Transverse colon (tissue), 4 donors: Measurements from ENCODE around the gene TMEM131L. TPM values are rescaled to one million over a fixed set of nuclear protein-coding genes. Genes with fewer than 3 reads are reported as not detected.

Experiments used
- DNase-seq: peaks from one replicate; pipeline ENCODE4 v3.0.0-alpha.2; 2019
- H3K27ac ChIP-seq, 4 donors: fragments of 200-600 bp; sonication (generic); 2 replicates each; pipeline ENCODE4 v1.5.1; 2016 to 2018; ENCODE audit warnings: inconsistent platforms in 4 of 4
- H3K27me3 ChIP-seq: fragments of 200-600 bp; sonication (generic); 2 replicates; pipeline ENCODE4 v1.5.1; 2017; ENCODE audit warnings: inconsistent platforms
- H3K36me3 ChIP-seq, 4 donors: fragments of 200-600 bp; sonication (generic); 2 replicates each; pipeline ENCODE4 v1.5.1; 2017 to 2019; ENCODE audit warnings: inconsistent platforms in 4 of 4
- H3K4me1 ChIP-seq, 4 donors: fragments of 200-600 bp; sonication (generic); 2 replicates each; pipeline ENCODE4 v1.5.1; 2017 to 2020; ENCODE audit warnings: inconsistent platforms in 4 of 4
- H3K4me3 ChIP-seq, 4 donors: fragments of 200-600 bp; sonication (generic); 1 replicate in 1 of 4; 2 replicates in 3 of 4; pipeline versions ENCODE4 v1.5.1 to v1.6.1; 2017 to 2019; ENCODE audit warnings: inconsistent platforms in 4 of 4
- H3K9me3 ChIP-seq, 2 donors: fragments of 200-600 bp; sonication (generic); 2 replicates each; pipeline ENCODE4 v1.5.1; 2017 to 2019; ENCODE audit warnings: inconsistent platforms in 2 of 2
- CTCF ChIP-seq, 5 experiments: fragments of 200-600 bp in 3 of 5; fragments of 450-650 bp in 2 of 5; sonication (generic) in 3 of 5; IDR thresholded peaks; 1 replicate in 2 of 5; 2 replicates in 3 of 5; pipeline ENCODE4 v1.5.1; 2016 to 2017; ENCODE audit warnings: antibody characterized with exemption in 5 of 5, inconsistent platforms in 3 of 5, mild to moderate bottlenecking in 2 of 5, moderate library complexity in 1 of 5
- EP300 ChIP-seq: sonication (generic); formaldehyde crosslinking; IDR thresholded peaks from one replicate; pipeline ENCODE4 v1.6.1; 2017; ENCODE audit warnings: antibody characterized with exemption, low read depth
- POLR2A ChIP-seq: fragments of 450-650 bp; IDR thresholded peaks from one replicate; pipeline ENCODE4 v1.6.1; 2016; ENCODE audit warnings: antibody characterized with exemption, mild to moderate bottlenecking, moderate library complexity
- POLR2AphosphoS5 ChIP-seq, 3 donors: sonication (generic); formaldehyde crosslinking; IDR thresholded peaks; one replicate each; pipeline ENCODE4 v1.6.1; 2016; ENCODE audit warnings: antibody characterized with exemption in 3 of 3
- WGBS, 2 donors: methylation state at CpG; one replicate each; pipeline ENCODE4 v1.1.5; 2018; ENCODE audit warnings: low coverage in 1 of 2; 5-methylcytosine and 5-hydroxymethylcytosine counted together
- in situ Hi-C, 4 donors: fragments of 200-750 bp; cut with MboI; loops; one replicate each; pipeline versions ENCODE4 v1.15.0 to v1.15.1; 2017; ENCODE audit warnings: low sequenced_read_pairs in 3 of 4, low pct_ligation_motif_present in 1 of 4, low pct_unique_long_range_greater_than_20kb in 1 of 4
- intact Hi-C: fragments of 100-400 bp; cut with DNase I; formaldehyde crosslinking; loops from one replicate; pipeline ENCODE4 v1.15.1; 2023; ENCODE audit warnings: low total_unique reads
- total RNA-seq, 4 donors: library from RNA; depleted of rRNA; stranded (reverse); fragments of >200 nt; gene quantifications; one replicate each; pipeline ENCODE4 v1.1.0, GENCODE V29; 2016

Gene TMEM131L
- total RNA-seq, 4 donors from 2014 or later = 5.2 to 14.8 (median 8.3) TPM

GRCh38 chr4:153582954-153583702 is 117.0 kb downstream of the TMEM131L start:
- peaks cover 0 to 4% (median 0%) of the 10 kb centered on the region in 4 donors for H3K36me3 ChIP-seq
- no peaks in the 10 kb centered on the region for H3K27me3 ChIP-seq
- H3K4me1 ChIP-seq = no peaks in the 10 kb centered on the region
- 78 to 84% methylated on average over 2 of the region's 2 CpGs for WGBS, 2 donors
- intact Hi-C loops = no loop called here
- no peak for TF ChIP-seq POLR2A
- TF ChIP-seq CTCF (IDR thresholded peaks at IDR 0.05) = no peak
- no peak for DNase-seq
- H3K9me3 ChIP-seq = no peaks in the 10 kb centered on the region
- H3K27ac ChIP-seq = no peak overlapping the region
- in situ Hi-C loops = loop anchor here in 3 of 4 donors (5.0 to 25.0 kb wide), 4 partner anchors 231 to 446 kb away; partner anchors contain the start of gene MND1 (in 1 of the 3)
- H3K4me3 ChIP-seq = no peak overlapping the region

GRCh38 chr4:153585026-153585425 is 118.9 kb downstream of the TMEM131L start:
- 86% methylated on average over 7 of the region's 7 CpGs; no CpG with 5 or more reads in 1 of the 2 donors for WGBS, 2 donors

DNA sequence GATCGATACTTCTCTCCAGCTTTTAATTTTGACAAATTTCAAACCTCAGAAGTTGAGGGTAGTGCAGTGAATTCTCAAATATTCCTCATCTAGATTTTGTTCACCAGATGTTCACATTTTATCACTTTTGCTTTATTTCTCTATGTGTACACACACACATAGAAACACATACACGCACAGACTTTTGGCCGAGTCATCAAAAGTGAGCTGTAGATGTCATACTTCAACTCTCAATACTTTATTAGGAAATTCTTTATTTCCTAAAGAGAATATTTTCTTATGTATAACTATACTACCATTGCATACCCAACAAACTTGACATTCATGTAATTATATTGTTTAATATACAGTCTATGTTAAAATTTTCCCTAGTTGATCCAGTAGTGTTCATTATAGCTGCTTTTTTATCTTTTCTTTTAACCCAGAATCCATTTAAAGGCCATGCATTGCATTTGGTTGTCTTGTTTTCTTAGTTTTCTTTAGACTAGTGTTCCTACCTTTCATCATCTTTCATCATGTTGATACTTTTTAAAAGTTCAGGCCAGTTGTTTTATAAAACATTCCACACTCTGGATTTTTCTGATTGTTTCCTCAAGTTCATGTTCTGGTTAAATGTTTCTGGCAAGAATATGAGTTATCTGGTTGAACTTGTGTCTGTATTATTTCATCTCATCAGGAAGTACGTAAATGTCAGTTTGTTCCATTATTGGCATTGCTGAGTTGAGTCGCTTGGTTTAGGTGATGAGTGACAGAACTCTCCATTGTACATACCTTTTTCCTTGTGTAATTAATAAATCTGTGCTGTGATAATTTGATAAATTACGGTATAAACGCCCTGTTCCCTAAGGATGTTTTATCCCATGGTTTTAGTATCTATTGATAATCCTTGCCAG is 123.8 kb downstream of the TMEM131L start:
- DNase-seq = no peak
- no peaks in the 10 kb centered on the region for H3K9me3 ChIP-seq
- H3K4me3 ChIP-seq = no peak overlapping the region
- 93% methylated on average over 6 to 7 of the region's 7 CpGs for WGBS, 2 donors
- H3K27ac ChIP-seq = no peak overlapping the region
- TF ChIP-seq CTCF (IDR thresholded peaks at IDR 0.05) = no peak
- no peak for TF ChIP-seq EP300
- TF ChIP-seq POLR2A = no peak
- no peak for TF ChIP-seq POLR2AphosphoS5 (IDR thresholded peaks at IDR 0.05)
- H3K4me1 ChIP-seq = no peaks in the 10 kb centered on the region
- intact Hi-C loops = no loop called here
- in situ Hi-C loops = loop anchor here in 3 of 4 donors (10.0 to 25.0 kb wide), 3 partner anchors 253 to 453 kb away; partner anchors contain the start of gene MND1 (in 1 of the 3)
- peaks cover 0 to 6% (median 0%) of the 10 kb centered on the region in 4 donors for H3K36me3 ChIP-seq
- no peaks in the 10 kb centered on the region for H3K27me3 ChIP-seq

More at GRCh38 chr4:153585026-153585425, 118.9 kb downstream of the TMEM131L start:
- H3K27me3 ChIP-seq = no peaks in the 10 kb centered on the region
- in situ Hi-C loops = loop anchor here in 3 of 4 donors (10.0 to 25.0 kb wide), 3 partner anchors 248 to 448 kb away; partner anchors contain the start of gene MND1 (in 1 of the 3)
- H3K4me1 ChIP-seq = no peaks in the 10 kb centered on the region
- intact Hi-C loops = no loop called here
- H3K36me3 ChIP-seq = peaks cover 0 to 7% (median 0%) of the 10 kb centered on the region in 4 donors
- no peak for DNase-seq
- no peak overlapping the region for H3K27ac ChIP-seq
- no peak overlapping the region for H3K4me3 ChIP-seq
- no peak for TF ChIP-seq POLR2A
- TF ChIP-seq POLR2AphosphoS5 (IDR thresholded peaks at IDR 0.05) = no peak
- TF ChIP-seq CTCF (IDR thresholded peaks at IDR 0.05) = no peak
- no peak for TF ChIP-seq EP300
- no peaks in the 10 kb centered on the region for H3K9me3 ChIP-seq

DNA sequence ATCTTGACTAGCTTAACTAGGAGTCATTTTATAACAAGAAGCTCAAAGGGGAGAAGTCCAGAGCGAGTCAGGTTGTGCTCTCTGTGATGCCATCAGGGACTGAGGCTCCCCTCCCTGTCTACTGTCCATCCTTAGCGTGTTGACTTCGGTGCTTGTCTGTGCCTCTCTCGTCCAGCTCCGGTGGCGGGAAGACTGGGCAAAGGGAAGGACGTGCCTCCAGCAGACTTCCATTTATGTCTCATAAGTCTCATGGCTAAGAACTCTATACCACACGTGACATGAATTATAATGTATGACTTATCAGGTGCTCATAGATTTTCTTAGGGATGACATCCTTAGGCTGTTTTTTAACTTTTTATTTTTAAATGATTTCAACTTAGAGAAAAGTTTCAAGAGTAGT is 125.3 kb downstream of the TMEM131L start:
- H3K4me1 ChIP-seq = no peaks in the 10 kb centered on the region
- no peaks in the 10 kb centered on the region for H3K9me3 ChIP-seq
- intact Hi-C loops (no loop called here), in situ Hi-C loops (loop anchor here in 2 of 4 donors (25.0 kb wide), 2 partner anchors 254 to 454 kb away; partner anchors contain the start of gene MND1 (in 1 of the 2))
- WGBS, 2 donors = 95 to 100% methylated on average over 1 to 8 of the region's 8 CpGs
- no peak for TF ChIP-seq CTCF (IDR thresholded peaks at IDR 0.05)
- TF ChIP-seq POLR2AphosphoS5 (IDR thresholded peaks at IDR 0.05) = no peak
- no peak for TF ChIP-seq EP300
- no peak for TF ChIP-seq POLR2A
- no peak overlapping the region for H3K27ac ChIP-seq
- DNase-seq = no peak
- no peak overlapping the region for H3K4me3 ChIP-seq
- no peaks in the 10 kb centered on the region for H3K27me3 ChIP-seq
- peaks cover 0 to 3% (median 0%) of the 10 kb centered on the region in 4 donors for H3K36me3 ChIP-seq
